ENCODE measurements around the gene SLC17A5.

GRCh38 chr6:73637404-73637803 lies 16.4 kb downstream of the SLC17A5 start:
- no peak for TF ChIP-seq CTCF (IDR thresholded peaks at IDR 0.05)
- TF ChIP-seq EZH2phosphoT487 (IDR thresholded peaks at IDR 0.05): no peak
- no peak for TF ChIP-seq EZH2 (IDR thresholded peaks at IDR 0.05)
